GM19397 (cell line): ENCODE measurements around the gene TCP10L.
"Not testable (repeated sequence)": the region's sequence is repeated elsewhere in the genome, so short reads cannot be mapped to it uniquely, and the experiment has no call there.

Experiments used
- ATAC-seq: cut with Tn5 transposase; IDR thresholded peaks from one replicate; pipeline ENCODE4 v1.9.1; 2021; ENCODE audit warnings: mild to moderate bottlenecking, moderate library complexity; ENCODE audit not compliant: unreplicated experiment

The TCP10L gene

DNA sequence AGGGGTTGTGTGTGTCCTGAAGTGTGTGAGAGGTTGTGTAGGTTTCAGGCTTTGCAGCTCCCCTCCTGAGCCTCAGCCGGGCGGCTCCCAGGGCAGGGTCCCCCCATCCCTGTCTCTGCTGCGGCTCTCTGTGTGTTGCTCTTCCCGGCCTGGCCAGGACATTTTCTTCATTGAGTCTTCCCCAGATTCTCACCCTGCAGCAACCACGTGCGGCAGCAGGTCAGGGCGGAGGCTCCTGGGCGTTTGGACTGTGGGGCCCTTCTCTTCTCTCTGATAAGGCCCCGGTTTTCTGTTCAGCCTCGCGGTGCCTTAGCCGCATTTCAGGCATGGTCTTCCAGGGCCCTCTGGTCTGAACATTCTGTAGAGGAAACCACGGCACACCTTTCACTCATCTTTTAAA is 1.8 kb upstream of the TCP10L start:
- no peak for ATAC-seq

DNA sequence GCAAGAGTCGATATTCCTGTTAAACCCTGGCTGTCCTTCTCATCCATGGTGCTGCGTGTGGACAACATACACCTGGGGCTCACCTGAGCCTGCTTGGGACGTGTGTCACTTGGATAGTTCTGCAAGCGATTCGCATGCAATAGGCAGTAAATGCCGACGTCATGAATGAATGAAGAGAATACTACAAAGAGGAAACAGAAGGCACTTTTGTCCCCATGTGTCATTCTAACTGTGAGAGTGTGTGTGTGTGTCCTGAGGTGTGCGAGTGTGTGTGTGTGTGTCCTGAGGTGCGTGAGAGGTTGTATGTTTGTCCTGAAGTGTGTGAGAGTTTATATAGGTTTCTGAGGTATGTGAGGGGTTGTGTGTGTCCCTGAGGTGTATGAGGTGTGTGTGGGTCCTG is 647 bp upstream of the TCP10L start:
- no peak for ATAC-seq

DNA sequence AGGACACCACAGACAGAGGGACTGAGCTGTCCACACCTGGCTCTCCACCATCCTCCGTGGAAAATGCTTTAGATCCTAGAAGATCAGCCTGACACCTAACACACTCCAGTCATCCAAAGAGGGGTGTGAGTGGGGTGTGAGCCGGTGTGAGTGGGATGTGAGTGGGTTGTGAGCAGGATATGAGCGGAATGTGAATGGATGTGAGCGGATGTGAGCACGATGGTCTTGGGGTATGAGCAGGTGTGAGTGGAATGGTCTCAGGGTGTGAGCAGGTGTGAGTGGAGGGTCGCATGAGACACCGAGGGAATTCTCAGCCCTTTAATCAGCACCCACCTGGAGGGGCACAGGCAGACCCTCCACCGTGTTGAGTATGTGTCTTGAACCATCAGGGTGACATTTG is 851 bp downstream of the TCP10L start:
- ATAC-seq: no peak

DNA sequence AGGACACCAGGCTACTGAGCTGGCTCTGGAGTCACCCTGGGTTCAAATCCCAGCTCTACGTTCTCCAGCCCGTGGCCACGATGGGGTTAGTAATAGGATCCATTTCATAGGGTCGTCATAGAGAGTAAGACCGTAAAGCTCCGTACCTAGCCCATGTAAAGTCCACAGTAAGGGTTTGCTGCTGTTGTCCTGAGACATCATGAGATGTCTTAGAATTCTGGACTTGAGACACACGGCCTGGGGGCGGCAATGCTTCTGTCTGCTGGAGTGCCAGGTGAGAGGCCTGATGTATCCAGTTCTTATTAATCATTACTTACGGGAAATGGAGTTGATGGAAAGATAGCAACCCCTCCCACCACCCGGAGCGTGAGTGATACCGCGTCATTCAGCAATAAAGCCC is 3.6 kb downstream of the TCP10L start:
- ATAC-seq: no peak

DNA sequence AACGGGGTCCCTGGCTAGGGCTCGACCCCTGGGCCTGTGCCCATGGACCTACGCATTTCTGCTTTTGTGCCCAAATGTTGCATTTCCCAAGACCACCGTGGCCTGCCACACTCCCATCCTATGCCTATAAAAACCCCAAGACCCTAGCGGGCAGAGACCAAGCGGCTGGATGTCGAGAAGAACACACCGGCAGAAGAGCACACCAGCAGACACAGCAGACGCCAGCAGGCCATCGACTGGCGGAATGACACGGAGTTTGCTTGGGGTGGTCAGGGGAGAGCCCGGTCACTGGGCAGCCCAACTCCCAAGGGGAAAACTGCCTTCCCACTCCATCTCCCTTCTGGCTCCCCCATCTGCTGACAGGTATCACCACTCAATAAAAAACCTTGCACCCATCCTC is 4.4 kb downstream of the TCP10L start:
- no peak for ATAC-seq

DNA sequence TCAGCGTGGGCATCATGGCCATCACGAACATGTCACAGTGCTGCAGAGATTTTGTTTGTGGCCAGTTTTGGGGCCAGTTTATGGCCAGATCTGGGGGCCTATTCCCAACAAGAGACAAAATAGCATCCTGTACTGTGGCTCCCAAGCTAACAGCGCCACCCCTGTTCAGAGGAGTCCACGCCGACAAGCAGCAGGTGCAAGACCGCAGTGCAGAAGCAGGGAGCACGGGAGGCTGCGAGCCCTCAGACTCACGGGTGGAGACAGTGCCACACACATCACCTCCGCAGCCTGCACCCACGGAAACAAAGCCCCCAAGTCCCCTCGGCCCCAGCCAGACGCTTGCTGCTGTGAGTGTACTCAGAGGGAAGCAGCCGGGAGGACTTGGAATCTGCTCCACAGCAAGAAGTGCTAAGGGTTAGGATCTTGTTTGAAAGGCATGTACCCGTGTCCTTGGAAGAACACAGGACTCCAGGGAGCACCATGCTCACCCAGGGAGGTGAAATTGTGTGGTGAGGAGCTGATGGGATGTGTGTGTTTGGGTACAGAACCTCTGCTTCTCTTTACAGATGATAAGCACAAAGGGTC is 7.1 kb downstream of the TCP10L start:
- no peak for ATAC-seq

DNA sequence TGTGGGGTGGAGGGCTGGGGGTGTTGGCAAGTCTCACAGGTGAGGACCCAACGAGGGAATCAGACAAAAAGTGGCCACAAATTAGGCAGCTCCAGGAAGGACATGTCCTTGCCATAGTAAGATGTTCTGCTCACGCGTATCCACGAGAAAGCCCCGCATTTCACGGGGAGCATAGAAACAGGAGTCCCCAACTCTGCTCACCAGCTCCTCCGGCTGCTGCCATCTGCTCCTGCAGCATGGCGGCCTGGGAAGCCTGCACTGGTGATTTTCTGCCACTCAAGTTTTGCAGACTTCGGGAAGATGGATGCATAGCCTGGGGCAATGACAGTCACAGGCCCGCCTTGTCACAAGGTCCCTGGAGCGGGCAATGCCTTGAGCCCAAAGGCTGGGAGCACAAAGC is 9.3 kb downstream of the TCP10L start:
- ATAC-seq: no peak

DNA sequence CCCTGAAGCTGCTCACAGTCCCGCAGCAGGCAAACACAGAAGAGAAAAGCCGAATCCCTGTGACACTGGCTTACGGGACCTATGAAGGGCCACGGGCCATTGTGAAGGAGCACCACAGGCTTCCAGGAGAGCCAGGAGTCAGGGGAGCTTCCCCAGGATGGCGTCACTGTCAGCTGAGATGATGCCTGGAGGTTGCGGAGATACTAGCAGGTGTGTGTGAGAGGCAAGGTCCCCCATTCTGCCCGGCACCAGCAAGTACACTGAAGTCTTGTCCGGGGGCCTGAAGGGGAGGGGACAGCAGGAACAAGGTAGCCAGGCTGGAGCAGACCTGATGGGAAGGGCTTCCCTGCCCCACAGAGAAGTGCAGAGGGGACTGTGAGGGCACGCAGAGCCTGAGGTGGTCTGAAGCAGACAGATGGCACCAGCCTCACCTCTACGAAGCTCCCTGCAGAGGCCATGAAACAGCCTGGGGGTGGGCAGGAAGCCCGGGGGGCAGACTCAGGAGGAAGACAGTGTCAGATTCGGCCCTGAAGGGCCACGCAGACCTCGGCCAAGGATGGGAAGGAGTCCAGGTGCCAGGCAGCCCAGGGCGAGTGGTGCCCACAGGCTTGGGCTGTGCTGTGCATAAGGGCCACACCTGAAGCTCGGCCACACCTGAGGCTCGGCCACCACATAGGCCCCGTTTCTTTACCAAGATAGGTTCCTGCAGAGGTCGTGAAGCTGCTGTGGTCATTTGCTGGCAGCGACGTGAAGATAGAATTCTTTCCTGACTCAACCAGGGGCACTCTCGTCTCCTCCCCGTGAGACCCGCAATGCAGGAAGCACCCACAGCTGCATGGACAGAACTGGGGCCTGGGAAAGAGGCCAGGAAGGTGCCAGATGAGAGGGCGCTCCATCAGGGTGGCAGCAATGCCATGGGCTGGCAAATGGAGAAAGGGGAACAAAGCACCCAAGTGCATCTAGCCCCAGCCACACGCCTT is 10.1 kb downstream of the TCP10L start:
- no peak for ATAC-seq

DNA sequence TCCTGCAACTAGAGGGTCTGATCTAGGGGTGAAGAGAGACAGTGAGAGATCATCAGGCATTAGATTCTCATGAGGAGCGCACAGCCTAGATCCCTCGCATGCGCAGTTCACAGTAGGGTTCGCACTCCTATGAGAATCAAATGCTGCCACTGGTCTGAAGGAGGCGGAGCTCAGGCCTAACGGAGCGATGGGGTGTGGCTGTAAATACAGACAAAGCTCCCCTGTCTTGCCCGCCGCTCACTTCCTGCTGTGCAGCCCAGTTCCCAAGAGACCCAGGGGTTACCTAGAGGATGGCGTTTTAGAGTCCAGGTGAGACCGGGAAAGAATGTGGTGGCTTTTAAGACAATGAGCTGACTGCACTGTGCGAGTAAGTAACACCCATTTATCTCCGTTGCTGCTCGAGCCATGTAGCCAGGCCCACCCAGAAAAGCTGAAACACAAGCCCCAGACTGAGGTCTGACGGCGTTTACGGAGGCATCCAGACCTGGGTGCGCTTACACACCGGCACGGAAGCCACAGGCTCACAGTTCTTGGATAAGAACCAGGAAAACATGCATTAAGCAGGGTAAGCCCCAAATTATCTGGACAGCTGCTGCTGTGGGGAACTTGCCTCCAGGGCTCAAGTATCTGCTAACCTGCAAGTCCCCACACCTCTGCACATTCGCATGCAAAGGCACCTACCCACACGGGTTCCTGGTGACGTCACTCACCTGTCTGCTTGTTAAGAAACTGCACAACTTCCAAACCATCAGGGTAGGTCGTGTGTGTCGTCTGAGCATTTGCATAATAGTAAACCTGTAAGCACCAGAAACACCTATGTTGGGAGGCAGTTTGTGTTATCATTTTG is 12.5 kb downstream of the TCP10L start:
- no peak for ATAC-seq

DNA sequence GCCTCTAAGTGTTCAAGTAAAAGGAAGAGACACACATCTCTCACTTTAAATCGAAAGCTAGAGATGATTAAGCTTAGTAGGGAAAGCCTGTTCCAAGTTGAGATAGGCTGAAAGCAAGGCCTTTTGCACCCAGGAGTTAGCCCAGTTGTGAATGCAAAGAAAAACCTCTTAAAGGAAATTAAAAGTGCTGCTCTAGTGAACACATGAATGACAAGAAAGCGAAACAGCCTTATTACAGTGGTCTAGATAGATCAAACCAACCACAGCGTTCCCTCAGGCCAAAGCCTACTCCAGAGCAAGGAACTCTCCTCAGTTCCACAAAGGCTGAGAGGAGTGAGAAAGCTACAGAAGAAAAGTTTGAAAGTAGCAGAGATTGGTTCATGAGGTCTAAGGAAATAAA is 14.9 kb downstream of the TCP10L start:
- ATAC-seq: no peak

DNA sequence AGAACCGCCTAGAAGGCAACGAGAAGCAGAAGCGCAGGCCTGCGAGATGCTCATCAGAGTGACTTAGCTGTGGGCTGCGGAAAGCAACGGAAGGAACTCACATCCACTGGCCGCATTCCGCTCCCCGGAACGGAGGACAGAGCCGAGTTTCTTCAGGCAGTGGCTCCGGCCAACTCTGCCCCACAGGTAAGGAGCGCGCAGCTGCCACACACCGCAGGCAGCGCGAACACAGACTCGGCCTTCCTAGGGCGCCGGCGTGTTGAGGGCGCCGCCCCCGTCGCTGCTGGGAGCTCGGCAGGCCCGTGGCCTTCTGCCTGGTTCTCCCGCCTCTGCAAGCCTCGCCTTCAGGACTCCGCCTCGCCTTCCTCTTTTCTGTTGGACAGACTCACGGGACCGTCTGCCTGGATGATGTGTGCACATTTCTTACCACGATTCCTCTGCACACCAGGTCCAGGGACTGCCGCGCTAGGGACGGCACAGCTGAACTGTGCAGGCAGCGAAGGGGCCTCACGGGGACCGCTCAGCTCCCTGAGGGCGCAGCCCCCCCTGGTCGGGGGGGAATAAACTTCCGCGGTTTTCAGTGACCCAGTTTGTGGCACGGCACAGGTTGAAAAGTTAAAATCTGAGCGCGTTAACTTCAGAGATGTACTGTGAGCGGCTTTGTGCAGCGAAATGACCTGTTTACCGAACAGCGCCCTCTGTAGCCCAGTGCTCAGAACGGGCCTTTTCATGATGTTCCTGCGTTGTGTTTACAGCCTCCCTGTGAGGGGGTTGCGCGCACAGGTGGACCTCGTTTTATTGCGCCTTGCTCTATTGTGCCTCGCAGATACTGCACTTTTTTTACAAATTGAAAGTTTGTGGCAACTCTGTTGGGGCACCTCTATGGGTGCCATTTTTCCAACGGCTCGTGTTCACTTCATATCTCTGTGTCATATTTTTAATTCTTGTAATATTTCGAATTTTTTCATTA is 15.8 kb downstream of the TCP10L start:
- ATAC-seq: peak; percentile 76

DNA sequence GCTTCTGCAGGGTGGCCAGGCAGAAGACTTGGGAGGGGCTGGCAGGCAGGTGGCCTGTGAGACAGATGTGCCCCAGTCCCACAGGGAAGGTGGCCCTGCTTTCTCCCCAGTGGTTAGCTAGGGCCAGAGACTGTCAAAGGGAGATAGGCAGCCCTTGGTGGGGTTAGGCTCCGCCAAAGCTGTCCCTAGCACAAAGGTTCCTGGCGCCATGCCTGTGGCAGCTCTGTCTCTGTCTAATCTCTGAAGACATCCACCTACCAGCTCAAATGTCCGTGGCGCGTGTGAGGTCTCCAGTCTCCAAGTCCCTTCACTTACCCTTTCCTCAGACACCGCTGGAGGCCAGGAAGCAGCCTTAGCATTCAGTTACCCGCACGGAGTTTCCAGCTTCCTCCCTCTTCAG is 17.7 kb downstream of the TCP10L start:
- ATAC-seq: no peak

DNA sequence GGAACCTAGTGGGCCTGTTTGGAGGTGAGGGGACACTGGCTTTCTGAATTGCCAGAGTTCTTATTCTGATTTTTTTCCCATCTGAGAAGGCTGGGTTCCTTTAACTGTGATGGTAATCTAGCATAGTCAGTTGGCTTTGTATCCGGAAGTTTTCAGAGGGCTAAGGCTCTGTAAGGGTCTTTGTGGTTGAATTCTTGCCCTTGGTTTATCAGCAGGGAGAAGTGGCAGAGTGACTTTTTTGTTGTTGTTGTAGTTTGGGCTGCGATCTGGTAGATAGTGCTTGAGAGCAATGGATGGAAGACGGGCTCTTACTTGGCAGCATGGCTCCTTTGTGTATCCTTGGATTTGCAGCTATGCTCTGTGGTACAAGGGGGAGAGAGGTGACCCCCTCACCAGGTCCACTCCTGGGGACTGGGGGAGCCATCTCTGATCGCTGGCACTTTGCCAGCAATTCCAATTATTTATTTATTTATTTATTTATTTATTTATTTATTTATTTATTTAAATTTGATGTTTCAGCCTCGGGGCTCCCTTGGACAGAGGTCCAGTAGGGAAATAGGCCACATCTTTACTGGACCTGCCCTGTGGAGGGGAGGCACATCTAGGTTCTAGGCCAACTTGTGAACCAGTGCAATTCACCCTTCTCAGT is 18.5 kb downstream of the TCP10L start:
- no peak for ATAC-seq

DNA sequence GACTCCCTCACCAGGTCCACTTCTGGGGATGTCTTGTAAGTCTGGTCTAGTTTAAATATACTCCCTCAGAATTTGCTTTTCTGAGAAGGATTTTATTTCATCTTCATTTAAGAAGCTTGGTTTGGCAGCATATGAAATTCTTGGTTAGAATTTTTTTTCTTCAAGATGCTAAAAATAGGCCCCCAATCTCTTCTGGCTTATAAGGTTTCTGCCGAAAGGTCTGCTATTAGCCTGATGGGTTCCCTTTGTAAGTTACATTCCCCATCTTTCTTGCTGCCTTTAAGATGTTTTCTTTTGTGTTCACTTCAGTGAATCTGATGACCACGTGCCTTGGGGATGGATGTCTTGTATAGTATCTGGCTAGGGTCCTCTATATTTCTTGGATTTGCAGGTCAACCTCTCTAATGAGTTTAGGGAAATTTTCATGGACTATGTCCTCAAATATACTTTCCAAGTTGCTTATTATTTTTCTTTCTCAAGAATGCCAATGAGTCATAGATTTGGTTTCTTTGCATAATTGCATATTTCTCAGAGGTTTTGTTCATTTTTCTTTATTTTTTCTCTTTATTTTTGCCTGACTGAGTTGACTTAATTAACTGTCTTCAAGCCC is 19.4 kb downstream of the TCP10L start:
- ATAC-seq: no peak

DNA sequence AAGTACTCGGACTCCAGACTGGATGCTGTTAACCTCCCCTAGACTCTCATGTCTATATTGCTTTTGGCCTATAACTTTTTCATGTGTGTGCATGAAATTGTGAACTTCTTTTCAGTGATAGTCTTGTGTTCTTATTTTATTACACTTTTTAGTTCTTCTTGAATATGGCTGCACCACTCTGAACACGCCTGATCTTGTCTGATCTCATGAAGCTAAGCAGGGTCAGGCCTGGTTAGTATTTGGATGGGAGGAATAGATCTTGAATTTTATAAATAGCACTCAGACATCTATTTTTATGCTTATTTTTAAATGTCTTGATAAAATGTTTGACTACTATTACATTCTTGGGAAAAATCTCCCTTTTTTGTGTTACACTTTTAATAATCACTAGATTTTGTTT is 22.4 kb downstream of the TCP10L start:
- ATAC-seq: no peak

DNA sequence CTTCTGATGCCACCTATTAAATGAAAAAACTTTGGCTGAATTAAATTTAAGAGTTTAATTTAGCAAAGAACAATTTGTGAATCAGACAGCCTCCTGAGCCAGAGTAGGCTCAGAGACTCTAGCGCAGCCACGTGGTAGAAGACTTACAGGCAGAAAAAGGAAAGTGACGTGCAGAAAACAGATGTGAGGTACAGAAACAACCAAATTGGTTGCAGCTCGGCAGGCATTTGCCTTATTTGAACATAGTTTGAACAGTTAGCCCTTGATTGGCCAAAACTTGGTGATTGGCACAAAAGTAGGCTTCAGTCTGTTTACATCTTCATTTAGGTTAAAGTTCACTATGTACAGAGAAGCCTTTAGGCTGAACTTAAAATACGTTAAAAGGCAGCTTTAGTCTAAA is 22.9 kb downstream of the TCP10L start:
- ATAC-seq: no peak

DNA sequence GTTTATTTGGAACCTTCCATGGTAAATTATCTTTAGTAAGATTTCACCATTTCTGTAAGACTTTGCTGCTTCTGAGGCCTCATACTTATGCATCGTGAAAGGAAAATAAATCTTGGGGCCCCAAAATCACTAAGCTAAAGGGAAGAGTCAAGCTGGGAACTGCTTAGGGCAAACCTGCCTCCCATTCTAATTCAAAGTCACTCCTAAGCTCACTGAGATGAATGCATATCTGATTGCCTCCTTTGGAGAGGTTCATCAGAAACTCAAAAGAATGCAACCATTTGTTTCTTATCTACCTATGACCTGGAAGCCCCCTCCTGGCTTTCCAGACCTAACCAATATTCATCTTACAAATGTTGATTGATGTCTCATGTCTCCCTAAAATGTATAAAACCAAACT is 23.8 kb downstream of the TCP10L start:
- ATAC-seq: not testable (repeated sequence)

DNA sequence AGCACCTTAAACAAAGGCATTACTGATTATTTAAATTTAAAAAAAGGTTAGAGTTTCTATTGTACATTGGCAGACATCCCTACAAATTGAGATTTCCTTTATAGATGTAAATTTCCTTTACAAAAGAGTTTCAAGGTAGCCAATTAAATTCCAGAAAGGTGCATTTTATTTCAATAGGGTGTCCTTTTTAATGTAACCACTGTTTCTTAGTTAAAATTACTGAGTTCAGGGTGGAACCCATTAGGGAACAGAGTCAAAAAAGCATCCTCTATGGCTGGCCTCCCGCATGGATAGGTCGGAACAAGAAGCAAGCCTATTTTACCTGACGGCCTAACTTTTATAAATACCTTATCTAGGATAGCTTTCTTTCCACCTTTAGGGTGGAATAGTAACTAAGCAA is 24.4 kb downstream of the TCP10L start:
- no peak for ATAC-seq

DNA sequence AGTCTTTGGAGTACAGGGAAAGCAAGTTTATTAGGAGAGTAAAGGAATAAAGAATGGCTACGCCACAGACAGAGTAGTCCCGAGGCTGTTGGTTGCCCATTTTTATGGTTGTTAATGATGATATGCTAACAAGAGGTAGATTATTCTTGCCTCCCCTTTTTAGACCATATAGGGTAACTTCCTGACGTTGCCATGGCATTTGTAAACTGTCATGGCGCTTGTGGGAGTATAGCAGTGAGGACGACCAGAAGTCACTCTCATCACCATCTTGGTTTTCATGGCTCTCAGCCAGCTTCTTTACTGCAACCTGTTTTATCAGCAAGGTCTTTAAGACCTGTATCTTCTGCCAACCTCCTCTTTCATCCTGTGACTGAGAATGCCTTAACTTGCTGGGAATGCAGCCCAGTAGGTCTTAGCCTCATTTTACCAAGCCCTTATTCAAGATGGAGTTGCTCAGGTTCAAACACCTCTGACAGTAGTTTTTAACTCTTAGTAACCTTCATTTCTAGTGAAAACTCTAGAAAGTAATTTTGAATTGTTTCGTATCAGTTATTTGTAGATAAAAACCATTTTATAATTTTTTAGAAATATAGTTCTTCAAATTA is 26.2 kb downstream of the TCP10L start:
- ATAC-seq: no peak
